Stimulated activated CD4-positive, alpha-beta T cell treated with anti-CD3 and anti-CD28 coated beads, Interleukin-15, amount 100 ng/mL, for 48 hours (primary cell): ENCODE data around the gene TXNRD2.

ENCODE experiments used
- DNase-seq, 2 donors: peaks; one replicate each; pipeline ENCODE4 v3.0.0-alpha.2; 2020; ENCODE audit warnings: low read depth in 2 of 2

Gene TXNRD2

DNA sequence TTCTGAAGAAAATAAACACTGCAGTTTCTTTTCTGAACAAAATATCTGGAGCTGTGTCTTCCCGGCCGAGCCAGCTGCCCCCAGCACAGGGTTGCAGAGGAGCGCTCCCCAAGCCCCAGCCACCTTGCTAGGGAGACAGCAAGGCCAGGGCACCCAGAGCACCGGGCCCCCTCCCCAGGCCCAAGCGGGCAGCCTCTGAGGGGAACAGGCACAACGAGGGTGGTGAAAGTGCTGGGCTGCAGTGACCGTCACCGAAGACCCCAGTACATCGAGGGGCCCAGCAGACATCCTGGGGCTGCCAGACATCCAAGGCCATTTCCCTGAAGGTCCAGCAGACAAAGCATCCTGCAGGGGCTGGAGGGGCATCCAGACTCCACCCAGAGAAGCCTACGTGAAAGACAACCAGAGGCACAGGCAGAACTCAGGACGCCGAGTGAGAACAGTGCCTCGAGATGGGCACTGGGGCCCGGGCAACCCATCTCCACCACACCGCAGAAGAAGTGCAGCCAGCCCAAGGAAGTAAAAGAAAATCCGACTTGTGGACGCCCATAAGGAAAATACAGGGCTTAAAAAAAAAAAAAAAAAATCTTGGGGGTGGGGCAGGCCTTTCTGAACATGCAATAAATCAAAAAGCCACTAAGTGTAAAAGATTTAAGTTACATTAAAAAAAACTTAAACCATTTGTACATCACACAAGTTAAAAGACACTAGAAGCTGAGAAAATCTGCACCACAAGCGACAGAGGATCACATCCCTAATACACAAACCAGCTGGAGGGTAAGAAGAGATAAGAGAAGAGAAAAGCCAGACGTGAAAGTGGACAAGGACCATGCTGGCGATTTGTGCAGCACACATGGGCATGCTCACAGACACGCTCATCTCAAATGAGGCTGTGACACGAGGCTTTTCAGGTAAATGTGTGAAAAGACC is 36.0 kb downstream of the TXNRD2 start:
- no peak for DNase-seq

DNA sequence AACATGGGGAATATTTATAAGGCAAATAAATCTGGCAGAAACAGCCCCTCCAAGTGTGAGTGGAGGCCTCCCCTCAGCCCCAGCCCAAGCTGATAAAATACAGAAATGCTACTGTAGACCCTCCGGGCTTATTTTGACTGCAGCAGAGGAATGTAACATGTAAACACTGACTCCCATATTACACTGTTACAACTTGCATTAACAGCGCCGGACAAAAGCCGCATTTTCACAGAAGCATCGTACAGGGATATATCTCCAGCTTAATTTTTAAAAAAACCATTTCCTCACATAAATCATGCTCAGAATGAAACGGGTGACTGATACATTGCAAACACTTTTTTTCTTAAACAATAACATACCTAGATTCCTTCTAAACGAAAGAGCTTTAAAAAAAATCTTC is 36.7 kb downstream of the TXNRD2 start:
- DNase-seq: no peak

DNA sequence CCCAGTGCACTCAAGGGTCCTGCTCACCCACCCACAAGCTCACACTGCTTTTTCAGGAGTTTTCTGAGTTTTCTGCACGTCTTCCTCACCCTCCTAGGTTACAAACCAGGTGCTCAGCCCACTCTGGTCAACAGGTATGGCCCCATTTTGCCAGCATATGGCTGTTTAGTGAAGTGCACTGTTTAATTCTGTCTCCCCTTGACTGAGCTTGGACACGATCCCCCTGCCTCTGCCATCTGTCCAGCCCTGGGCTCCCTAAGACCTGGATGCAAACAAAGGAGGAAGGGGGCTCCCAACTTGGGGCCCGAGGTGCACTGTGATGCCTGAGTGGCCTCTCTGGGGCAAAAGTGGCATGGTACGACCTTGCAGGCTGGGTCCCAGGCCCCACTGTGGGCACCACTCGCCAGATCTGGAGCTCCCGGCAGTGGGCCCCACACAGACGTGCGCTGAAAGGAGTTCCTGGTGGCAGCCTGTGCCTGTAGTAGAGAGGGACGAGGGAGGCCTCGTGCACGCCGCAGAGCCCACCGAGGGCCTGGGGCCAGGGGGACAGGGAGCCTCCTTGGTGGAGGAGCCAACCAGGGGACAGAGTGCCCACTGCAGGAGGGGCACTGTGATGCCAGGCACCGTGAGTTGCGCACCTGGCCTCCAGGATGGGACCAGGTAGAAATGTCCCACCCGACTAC is 37.3 kb downstream of the TXNRD2 start:
- DNase-seq: no peak

DNA sequence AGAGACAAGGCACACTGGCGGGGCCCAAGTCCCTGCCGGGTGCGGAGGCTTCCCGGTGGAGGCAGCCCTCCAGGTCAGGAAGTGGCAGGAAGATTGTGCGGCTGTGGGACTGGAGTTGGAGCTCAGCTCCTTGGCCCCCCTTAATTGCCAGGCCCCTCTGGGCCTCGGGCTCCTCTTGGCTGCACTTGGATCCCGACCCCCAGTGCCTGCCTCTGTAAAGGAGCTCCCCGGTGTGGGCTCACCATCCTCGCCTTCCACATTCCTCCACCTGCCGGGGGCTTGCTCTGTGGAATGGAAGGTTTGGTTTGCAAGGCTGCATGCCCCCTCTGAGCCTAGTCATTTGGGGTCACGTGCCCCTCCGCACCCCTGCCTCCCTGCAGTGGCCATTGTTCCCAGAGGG is 38.1 kb downstream of the TXNRD2 start:
- no peak for DNase-seq

DNA sequence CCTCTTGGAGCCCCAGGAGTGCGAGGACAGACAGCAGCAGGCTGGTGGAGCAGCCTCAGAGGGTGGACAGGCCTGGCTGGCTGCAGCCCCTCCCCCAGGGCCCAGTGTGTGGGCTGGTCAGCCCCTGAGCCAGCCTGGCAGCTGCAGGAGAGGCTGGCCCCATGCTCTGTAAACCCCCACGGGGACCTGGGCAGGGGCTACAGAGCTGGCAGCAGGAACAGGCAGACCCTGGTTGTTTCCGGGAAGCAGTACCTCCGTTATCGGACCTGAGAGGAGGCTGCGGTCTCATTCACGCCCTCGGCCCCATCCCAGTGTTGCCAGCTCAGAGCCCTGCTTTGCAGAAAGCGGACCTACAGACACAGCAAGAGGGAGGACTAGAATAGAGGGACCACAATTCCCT is 38.6 kb downstream of the TXNRD2 start:
- DNase-seq: no peak

DNA sequence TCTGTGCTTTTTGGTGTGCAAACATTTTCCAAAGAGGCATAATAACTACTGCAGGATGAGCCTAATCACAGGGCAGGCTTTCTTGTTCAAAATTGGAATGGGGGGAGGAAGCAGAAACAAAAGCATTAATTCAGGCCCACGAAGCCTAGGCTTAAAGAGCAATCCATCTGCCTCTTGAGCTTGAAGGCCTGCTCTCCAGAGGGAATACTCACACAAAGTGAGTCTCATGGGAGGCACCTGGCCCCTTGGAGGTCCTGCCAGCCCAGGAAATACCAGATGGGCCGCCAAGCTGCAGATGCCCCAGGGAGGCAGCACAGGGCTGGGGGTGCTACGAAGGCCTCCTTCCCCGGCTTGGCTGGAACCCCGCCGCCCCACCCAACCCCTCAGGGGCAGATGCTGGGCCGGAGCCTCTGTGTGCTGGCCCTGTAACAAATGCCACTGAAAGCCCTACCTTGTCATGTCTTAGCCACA is 39.3 kb downstream of the TXNRD2 start:
- no peak for DNase-seq

DNA sequence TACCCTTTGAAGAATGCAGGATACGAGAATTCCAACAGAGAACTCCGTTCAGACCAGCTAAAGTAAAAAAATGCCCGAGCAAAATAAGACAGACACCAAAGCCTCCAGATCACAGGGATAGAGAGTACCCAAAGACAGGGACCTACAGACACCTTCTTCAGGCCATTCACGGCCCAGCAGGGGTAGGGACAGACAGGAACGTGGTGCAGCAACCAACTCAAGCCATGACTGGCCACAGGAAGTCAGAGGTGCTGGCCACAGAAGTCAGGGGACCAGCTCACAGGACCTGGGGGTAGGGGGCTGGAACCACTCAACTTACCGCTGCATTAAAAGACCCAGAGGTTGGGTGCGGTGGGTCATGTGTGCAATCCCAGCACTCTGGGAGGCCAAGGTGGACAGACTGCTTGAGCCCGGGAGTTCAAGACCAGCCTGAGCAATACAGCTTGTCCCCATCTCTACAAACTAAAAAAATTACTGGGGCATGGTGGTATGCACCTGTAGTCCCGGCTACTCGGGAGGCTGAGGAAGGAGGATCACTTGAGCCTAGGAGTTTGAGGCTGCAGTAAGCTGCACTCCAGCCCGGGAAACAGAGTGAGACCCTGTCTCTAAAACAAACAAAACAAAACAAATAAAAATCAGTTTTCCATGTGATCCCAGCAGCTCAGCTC is 39.9 kb downstream of the TXNRD2 start:
- DNase-seq: no peak

DNA sequence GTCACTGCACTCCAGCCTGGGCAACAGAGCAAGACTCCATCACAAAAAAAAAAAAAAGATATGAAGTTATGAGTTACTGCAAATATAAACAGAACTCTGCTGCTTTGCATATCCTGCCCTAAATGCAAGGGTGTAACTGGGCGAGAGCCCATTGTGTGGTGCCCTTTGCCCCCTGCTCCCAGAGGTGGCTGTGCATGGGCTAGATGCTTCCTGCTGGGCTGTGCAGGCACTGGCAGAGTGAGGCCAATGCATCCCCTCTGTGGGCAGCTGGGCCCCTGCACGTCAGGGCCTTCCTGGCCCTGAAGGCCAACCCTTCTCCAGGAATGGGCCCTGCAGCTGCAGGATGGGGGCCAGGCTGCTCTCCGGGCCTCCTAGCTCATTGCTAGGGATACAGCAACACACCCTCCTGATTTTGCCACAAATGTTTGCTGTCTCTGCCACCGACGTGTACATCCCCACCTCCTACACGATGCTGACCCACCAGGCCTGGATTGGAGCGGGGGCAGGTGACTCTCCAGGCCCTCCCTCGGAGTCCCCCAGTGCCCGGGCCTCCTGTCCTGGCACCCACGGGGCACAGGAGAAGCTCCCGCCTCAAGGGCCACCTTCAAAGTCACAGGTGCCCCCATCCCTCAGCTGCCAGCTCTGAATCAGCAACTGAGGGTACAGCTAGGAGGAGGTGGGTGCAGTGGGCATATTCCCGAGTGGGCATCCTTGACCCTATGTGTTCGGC is 40.7 kb downstream of the TXNRD2 start:
- no peak for DNase-seq

DNA sequence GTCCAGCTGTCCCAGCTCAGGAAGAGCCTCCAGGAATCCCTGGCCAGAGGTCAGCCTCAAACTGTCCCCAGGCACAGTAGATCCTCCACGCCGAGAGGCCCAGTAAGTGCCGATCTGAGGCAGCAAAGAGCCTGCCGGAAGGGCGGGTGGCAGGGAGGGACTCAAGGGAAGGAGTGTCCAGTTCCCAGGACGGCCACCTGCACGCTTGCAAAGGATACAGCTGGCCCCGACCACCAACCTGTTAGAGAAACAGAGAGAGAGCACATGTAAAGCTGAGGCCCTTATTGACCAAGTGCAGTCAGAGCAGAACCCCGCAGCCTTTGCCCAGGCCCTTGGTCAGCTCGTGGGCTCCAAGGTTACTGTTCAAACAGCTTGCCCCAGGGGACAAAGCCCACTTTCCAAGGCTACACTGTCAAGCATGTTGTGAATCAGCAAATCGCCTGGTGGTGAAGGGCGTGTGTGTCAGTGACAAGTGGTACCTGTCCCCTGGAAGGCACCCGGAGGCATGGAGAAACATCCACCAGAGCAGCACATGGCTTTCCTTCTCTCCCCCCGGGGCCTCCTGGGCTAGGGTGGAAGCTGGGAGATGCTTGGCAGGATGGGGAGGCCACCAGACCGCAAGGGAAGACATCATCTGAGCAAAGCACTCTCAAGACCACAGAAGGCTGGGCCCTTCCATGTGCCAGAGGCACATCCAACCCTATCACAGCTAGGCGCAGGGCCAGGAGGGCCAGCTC is 42.6 kb downstream of the TXNRD2 start:
- no peak for DNase-seq

DNA sequence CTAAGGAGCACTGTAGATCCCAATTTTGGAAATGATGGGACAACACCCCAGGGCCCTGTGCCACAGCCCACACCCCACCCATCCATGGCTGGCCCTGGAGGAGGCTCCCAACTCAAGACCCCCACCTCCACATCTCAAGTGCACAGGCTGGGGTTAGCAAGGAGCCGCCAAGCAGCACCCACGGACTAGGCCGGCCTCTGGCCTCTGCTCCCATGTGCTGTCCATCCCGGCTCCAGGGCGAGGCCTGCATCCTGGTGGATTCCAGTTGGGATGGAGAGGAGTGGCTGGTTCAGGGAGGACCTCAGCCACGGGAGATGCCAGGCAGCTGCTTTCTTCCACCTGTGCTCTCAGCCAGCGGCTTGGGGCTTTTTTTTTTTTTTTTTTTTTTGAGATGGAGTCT is 43.5 kb downstream of the TXNRD2 start:
- DNase-seq: no peak

DNA sequence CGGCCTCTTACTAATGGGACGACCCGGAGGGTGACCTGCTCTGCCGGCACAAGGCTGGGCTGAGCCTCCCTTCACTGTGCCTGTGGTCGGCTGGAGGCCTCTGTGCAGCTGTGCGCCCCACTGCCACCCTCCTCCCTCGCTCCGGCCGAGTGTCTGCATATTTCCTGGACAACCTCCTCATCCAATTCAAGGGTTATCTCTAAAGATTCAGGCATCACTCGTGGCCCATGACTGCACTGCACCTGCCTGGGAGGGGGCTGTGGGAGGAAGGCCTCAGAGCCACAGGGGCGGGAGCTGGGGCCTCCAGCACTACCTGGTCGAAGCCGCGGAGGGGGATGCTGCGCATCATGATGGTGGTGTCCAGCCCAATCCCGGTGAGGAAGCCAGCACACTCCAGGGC is 43.9 kb downstream of the TXNRD2 start:
- DNase-seq: no peak

DNA sequence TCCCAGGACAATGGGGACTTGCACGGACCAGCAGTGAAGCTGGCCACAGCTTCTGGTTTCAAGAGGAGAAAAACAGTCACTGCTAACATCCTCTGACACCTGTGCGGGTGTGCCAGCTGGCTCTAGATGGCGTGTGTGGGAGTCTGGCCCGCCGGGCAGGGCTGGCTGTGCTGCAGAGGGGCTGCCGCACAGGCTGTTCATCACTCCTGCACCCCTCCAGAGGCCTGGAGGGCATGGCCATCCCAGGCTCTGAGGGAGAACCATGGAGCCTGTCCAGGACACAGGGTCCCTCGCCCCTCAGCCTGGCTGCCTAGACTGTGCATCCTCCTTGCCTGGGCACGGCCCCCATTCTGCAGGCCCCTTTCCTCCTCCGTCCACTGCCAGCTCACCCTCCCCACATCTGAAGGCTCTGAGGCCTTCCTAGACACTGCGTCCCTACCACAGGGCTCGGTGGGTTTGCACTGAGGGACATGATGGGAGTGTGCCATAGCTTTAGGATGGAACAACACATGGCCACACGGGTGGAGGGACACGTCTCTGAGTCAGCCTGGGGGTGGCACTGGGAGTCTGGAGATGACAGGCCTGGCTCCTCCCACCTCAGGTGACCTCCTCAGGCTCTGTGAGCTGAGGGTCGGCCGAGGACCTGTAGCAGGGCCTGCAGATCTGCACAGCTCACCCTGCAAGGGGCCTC is 44.8 kb downstream of the TXNRD2 start:
- no peak for DNase-seq

DNA sequence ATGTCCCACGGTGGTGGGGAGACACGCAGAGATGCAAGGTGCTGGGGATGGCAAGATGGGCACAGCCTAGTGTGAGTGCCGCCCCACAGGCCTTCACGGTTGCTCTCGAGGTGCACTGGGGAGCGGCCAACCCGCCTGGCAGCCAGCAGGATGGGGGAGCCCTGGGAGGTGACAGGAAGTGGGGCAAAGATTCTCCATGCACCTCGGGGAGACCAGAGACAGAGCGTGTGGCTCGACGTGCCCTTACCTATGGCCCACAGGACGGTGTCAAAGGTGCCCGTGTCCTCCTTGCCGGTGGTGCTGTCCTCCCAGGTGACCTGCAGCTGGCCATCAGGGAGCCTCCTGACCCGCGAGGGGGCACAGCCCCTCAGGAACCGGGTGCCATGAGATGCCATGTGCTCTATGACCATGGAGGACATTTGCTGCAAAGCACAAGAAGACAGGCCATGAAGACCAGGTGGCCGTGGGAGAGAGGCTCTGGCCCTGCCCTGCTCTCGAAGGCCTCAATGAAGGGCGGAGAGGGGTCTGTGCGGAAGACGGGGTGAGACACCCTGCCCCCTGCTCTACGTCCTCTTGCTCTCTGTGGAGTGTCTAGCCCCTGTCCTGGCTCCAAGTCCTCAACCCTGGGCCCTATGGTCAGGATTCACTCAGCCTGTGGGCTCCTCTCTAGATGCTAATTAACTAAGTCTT is 46.3 kb downstream of the TXNRD2 start:
- DNase-seq: no peak

DNA sequence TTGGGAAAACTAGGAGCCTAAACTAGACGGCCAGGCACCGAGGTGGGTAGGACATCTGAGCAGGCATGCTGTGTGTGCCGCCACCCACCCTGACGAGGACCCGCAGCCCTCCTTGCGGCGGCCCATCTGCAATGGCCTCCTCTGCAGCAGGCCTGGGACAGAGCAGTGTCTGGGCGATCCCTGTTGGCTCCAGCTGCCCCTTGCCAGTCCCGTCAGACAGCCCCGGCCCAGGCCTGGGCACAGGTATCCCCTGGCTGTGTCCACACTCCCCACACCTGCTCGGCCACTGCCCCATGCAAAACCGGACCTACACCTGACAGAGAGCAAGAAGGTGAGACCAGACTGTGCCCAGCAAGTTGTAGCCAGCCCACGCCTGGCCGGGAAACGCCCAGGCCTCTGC is 48.3 kb downstream of the TXNRD2 start:
- DNase-seq: no peak

DNA sequence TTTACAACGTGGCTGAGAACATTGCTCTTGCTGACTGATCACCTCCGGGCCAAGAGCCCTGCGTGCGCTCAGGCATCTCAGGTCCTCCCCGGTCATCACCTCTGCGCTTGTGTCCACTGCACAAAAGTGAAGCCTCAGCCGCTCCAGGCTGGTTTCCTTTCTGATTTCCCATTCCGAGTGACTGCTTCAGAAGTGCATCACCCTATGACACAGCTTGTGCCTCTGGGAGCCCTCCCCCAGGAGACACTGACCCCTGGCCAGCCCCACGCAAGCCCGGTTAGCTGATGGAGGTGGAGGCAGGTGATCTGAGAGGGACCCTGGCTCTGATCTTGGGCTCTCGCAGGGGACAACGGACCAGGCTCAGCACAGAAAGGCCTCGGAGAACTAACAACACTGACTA is 48.7 kb downstream of the TXNRD2 start:
- DNase-seq: no peak

DNA sequence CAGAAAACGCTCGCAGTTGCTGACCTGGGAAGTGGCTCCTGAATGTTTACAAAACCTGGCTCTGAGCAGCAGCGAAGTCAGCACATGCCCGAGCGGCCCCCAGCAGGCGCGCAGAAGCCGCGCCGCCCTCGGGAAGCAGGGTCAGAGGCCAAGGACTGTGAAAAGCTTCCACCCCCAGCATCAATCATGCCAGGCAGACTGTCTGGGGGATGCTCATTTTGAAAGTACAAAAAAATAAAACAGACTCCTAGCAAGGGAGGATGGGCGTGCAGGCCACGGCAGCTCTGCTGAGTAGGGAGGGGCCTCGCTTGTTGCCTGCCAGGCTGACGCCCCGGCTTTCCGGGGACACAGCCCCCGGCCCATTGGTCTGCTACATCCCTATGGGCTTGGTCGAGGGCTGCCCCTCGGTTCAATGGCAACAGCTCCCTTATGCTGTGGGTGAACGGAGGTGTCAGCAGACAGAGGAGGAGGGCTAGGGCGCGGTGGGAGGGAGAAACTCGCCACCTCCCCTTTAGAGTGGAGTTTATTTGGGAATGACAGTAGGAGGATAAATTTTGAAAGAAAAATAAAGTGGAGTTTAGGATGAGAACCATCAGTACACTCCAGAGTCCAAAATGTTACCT is 49.2 kb downstream of the TXNRD2 start:
- DNase-seq: peak; percentile 54

DNA sequence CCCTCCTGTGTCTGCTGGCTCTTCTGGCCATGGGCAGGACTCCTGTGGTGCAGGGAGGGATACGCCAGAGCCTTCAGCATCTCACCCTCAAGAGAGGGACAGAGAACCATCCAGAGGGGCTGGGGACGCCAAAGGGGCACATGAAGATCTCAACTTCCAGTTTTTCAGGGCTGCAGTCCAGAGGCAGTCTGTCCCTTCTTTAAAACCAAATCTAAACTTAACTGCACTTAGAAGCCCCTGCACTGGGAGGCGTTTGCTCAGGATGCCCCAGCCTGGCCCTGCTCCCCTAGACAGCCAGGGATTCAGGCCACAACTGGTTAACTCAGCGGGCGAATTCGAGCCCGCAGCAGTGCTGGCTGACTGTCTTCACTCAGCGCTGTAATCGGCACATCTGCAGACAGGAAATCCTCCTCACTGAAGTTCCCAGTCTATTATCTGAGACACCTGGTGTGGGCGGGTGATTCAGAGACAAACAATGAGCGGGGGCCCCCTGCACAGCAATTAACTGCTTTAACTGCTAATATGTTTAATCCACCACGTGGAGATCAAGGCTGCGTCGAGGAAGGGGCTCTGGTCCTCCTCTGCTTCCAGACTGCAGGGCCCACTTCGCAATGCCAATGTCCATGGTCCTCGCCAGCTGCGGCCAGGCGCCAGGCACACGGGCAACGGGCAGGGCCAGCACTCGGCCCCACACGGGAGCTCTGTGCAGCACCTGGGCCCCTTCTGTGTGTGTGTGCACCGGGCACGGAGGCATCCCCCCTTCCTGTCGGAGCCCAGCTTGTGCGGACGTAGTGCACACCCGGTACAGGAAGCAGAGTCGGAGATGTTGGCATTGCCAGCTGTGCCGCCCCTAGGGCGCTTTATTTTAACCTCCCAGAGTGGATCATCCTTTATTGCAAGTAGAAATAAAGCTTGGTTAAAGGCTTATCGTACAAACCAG is 50.0 kb downstream of the TXNRD2 start:
- peak; percentile 80 for DNase-seq
